ENCODE measurements around the gene RFESD.
"Not testable (repeated sequence)": the region's sequence is repeated elsewhere in the genome, so short reads cannot be mapped to it uniquely, and the experiment has no call there.

RFESD gene

DNA sequence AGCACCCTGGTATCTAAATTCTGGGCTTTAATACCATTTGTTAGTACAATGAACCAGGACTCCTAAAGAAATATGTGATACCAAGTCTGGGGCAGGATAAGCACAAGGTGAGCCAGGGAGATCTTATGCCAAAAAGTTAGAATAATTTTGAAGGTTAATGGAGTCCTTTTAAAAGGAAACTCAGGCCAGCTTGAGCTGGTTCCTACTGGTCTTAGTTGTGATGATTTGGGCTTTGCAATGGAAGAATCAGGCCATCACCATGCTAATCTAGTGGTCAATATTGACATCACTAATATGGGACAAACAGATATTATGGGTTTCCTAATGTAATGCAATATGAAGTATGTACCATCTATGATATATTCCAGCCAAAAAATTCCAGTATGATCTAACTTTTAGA is 43.8 kb downstream of the RFESD start:
- CTCF ChIA-PET: interaction anchor here (0.7 kb wide), 1 partner anchor 461 kb away, joined by 3 read pairs; no protein-coding TSS in a partner anchor
- TF ChIP-seq TARDBP (IDR thresholded peaks at IDR 0.05) (no peak), CTBP1 (IDR thresholded peaks at IDR 0.05; ENCODE audit: borderline replicate concordance) (no peak), FOXA1 (IDR thresholded peaks at IDR 0.05) (no peak), NFRKB (IDR thresholded peaks at IDR 0.05) (no peak), SP1 (IDR thresholded peaks at IDR 0.05) (no peak), HDGF (IDR thresholded peaks at IDR 0.05; ENCODE audit: borderline replicate concordance) (no peak), BHLHE40 (IDR thresholded peaks at IDR 0.05; ENCODE audit: borderline replicate concordance) (no peak), SUZ12 (IDR thresholded peaks at IDR 0.05) (no peak)
- DNase-seq (ENCODE audit: extremely low spot score): no peak
- POLR2A ChIA-PET: no interaction called here

- POLR2A ChIA-PET: interaction anchor here (0.7 to 5.2 kb wide), 3 partner anchors 13 to 33 kb away, joined by 4 to 26 read pairs (median 23); partner anchors contain the start of gene RHOBTB3
- TF ChIP-seq LEF1 (IDR thresholded peaks at IDR 0.05; ENCODE audit: borderline replicate concordance) (no peak), SUZ12 (IDR thresholded peaks at IDR 0.05) (no peak), FOXA1 (IDR thresholded peaks at IDR 0.05) (no peak), L3MBTL2 (conservative IDR thresholded peaks at IDR 0.05) (no peak), TARDBP (IDR thresholded peaks at IDR 0.05) (no peak), HDGF (IDR thresholded peaks at IDR 0.05; ENCODE audit: borderline replicate concordance) (no peak), SP1 (IDR thresholded peaks at IDR 0.05) (no peak), ZNF384 (IDR thresholded peaks at IDR 0.05) (no peak)
- peak; percentile 40 for DNase-seq (ENCODE audit: extremely low spot score)
- CTCF ChIA-PET: interaction anchor here (0.7 to 1.5 kb wide), 3 partner anchors 34 to 83 kb away, joined by 3 to 4 read pairs (median 3); no protein-coding TSS in a partner anchor
Measured at GRCh38 chr5:95697781-95698681, 51.5 kb downstream of the RFESD start.

DNA sequence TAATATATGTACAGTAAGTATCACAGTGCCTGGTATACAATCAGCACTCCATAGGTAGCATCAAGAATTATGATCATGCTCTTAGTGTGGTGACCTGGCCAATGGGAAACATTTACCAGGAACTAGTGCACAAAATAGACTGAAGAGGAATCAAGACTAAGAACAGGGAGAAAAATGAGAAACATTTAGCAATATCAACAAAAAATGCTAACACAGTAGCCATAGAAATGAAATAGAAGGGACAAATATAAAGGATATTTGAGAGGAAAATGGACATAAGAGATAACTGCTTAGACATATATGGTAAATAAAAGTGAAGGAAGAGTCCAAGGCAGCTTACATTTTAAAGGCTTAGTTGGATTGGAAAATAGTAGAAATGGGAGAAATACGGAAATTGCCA is 52.8 kb downstream of the RFESD start:
- no peak for DNase-seq (ENCODE audit: extremely low spot score)
- ChIA-PET CTCF (interaction anchor here (0.9 to 1.1 kb wide), 2 partner anchors 52 to 82 kb away, joined by 3 read pairs; no protein-coding TSS in a partner anchor), POLR2A (interaction anchor here (1.8 to 5.2 kb wide), 3 partner anchors 11 to 53 kb away, joined by 5 to 26 read pairs (median 23); partner anchors contain the start of genes RFESD and RHOBTB3)
- TF ChIP-seq ELF4 (IDR thresholded peaks at IDR 0.05) (no peak), L3MBTL2 (conservative IDR thresholded peaks at IDR 0.05) (no peak), FOXM1 (IDR thresholded peaks at IDR 0.05; ENCODE audit: borderline replicate concordance) (no peak), ZNF384 (IDR thresholded peaks at IDR 0.05) (no peak), PKNOX1 (IDR thresholded peaks at IDR 0.05) (no peak), LEF1 (IDR thresholded peaks at IDR 0.05; ENCODE audit: borderline replicate concordance) (no peak), ARNT (IDR thresholded peaks at IDR 0.05) (no peak), HDGF (IDR thresholded peaks at IDR 0.05; ENCODE audit: borderline replicate concordance) (no peak), FOXA1 (IDR thresholded peaks at IDR 0.05) (no peak)

- no peak for DNase-seq (ENCODE audit: extremely low spot score)
- 0 out of 2 replicates have a peak, but pooled peaks have one; percentile 35 for TF ChIP-seq PKNOX1 (IDR thresholded peaks at IDR 0.05)
- TF ChIP-seq NFRKB (IDR thresholded peaks at IDR 0.05): no peak
- ChIA-PET CTCF (interaction anchor here (1.3 kb wide), 1 partner anchor 9 kb away, joined by 3 read pairs; no protein-coding TSS in a partner anchor), POLR2A (interaction anchor here (1.0 to 1.9 kb wide), 2 partner anchors 30 to 54 kb away, joined by 3 to 4 read pairs; partner anchors contain the start of genes RFESD and RHOBTB3)
Measured at GRCh38 chr5:95701074-95701473, 54.5 kb downstream of the RFESD start.

DNA sequence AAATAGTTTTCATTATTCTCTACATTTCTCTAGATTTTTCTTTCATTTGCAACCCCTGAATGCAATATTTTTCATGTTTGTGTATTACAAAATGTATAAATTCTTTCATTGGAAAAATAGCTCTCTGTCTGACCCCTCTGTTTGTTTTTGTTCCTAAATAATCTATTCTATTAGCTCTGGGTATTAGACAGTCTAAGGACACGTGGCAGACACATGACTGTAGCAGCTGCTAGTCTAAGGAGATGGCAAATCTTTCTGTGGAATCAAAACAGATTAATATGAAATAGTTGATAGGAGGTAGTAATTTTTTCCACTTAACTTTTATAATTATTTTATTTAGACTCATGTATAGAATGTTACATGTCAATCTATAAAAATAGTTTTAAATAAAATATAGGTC is 57.6 kb downstream of the RFESD start:
- ChIA-PET POLR2A (no interaction called here), CTCF (interaction anchor here (0.7 kb wide), 1 partner anchor 70 kb away, joined by 3 read pairs; no protein-coding TSS in a partner anchor)
- TF ChIP-seq CTBP1 (IDR thresholded peaks at IDR 0.05; ENCODE audit: borderline replicate concordance): no peak
- TF ChIP-seq HDGF (IDR thresholded peaks at IDR 0.05; ENCODE audit: borderline replicate concordance): no peak
- no peak for TF ChIP-seq PKNOX1 (IDR thresholded peaks at IDR 0.05)
- no peak for TF ChIP-seq ARNT (IDR thresholded peaks at IDR 0.05)
- TF ChIP-seq ZNF384 (IDR thresholded peaks at IDR 0.05): no peak
- TF ChIP-seq TARDBP (IDR thresholded peaks at IDR 0.05): no peak
- no peak for TF ChIP-seq LEF1 (IDR thresholded peaks at IDR 0.05; ENCODE audit: borderline replicate concordance)
- TF ChIP-seq ELF4 (IDR thresholded peaks at IDR 0.05): no peak
- no peak for DNase-seq (ENCODE audit: extremely low spot score)

DNA sequence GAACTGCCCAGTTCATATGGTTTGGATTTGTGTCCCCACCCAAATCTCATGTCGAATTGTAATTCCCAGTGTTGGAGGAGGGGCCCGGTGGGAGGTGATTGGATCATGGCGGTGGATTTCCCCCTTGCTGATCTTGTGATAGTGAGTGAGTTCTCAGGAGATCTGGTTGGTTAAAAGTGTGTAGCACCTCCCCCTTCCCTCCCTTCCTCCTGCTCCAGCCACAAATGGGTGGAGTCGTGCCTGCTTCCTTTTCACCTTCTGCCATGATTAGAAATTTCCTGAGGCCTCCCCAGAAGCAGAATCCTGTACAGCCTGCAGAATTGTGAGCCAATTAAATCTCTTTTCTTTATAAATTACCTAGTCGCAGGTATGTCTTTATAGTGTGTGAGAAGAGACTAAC is 59.6 kb downstream of the RFESD start:
- POLR2A ChIA-PET; CTCF ChIA-PET; DNase-seq (ENCODE audit: extremely low spot score): not testable (repeated sequence)

DNA sequence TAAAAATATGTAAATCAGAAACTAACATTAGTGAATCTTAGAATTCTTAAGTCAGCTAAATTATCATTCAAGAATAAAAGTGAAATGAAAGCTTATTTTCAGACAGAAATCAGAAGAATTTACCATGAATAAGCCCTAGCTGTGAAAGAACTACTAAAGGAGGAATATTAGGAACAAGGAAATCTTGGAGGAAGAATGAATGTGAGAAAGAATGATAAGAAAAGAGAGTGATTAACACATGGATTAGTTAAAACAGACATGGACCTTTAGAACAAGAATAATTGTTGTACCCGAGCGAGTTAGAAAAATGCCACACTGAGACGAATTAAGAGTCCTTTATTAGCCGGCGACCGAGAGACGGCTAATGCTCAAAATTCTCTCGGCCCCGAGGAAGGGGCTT is 60.5 kb downstream of the RFESD start:
- CTCF ChIA-PET: no interaction called here
- DNase-seq (ENCODE audit: extremely low spot score): no peak
- TF ChIP-seq FOXA1 (IDR thresholded peaks at IDR 0.05) (no peak), HDGF (IDR thresholded peaks at IDR 0.05; ENCODE audit: borderline replicate concordance) (no peak), LEF1 (IDR thresholded peaks at IDR 0.05; ENCODE audit: borderline replicate concordance) (no peak), BHLHE40 (IDR thresholded peaks at IDR 0.05; ENCODE audit: borderline replicate concordance) (no peak), L3MBTL2 (conservative IDR thresholded peaks at IDR 0.05) (no peak), PKNOX1 (IDR thresholded peaks at IDR 0.05) (no peak), SP1 (IDR thresholded peaks at IDR 0.05) (no peak), SUZ12 (IDR thresholded peaks at IDR 0.05) (no peak), FOXK2 (IDR thresholded peaks at IDR 0.05) (no peak), NFRKB (IDR thresholded peaks at IDR 0.05) (no peak), TARDBP (IDR thresholded peaks at IDR 0.05) (no peak), ELF4 (IDR thresholded peaks at IDR 0.05) (no peak), ZNF384 (IDR thresholded peaks at IDR 0.05) (no peak), FOXM1 (IDR thresholded peaks at IDR 0.05; ENCODE audit: borderline replicate concordance) (no peak)
- POLR2A ChIA-PET: no interaction called here

Measured in HEK293T (cell line).